HEK293T (cell line): ENCODE results near the gene MUC20.
"Not testable (repeated sequence)": the region's sequence is repeated elsewhere in the genome, so short reads cannot be mapped to it uniquely, and the experiment has no call there.

Experiments
- CTCF ChIA-PET: fragments of 350-600 bp; formaldehyde crosslinking; extraction: SDS; loops from one replicate; lab custom pipeline; 2021; ENCODE audit warnings: antibody characterized with exemption, inconsistent platforms; lab: Yijun Ruan, JAX
- POLR2A ChIA-PET: fragments of 350-600 bp; formaldehyde crosslinking; extraction: SDS; loops from one replicate; lab custom pipeline; 2020; ENCODE audit warnings: antibody characterized with exemption, inconsistent platforms; lab: Yijun Ruan, JAX
- DNase-seq: peaks from one replicate; pipeline ENCODE4 v3.0.0; 2012; ENCODE audit warnings: mixed read lengths; ENCODE audit errors: extremely low spot score
- ARNT ChIP-seq: fragments of 450-650 bp; IDR thresholded peaks from 2 replicates; pipeline ENCODE4 v1.6.1; 2017; ENCODE audit warnings: mild to moderate bottlenecking
- BHLHE40 ChIP-seq: fragments of 450-650 bp; IDR thresholded peaks from 2 replicates; pipeline ENCODE4 v1.6.1; 2016; ENCODE audit warnings: mild to moderate bottlenecking, moderate library complexity, borderline replicate concordance
- CTBP1 ChIP-seq: fragments of 450-650 bp; IDR thresholded peaks from 2 replicates; pipeline ENCODE4 v1.6.1; 2016; ENCODE audit warnings: borderline replicate concordance
- ELF4 ChIP-seq: fragments of 450-650 bp; IDR thresholded peaks from 2 replicates; pipeline ENCODE4 v1.6.1; 2017; ENCODE audit warnings: antibody characterized with exemption
- FOXA1 ChIP-seq: fragments of 450-650 bp; IDR thresholded peaks from 2 replicates; pipeline ENCODE4 v1.6.1; 2016; ENCODE audit warnings: mild to moderate bottlenecking
- FOXK2 ChIP-seq: fragments of 450-650 bp; IDR thresholded peaks from 2 replicates; pipeline ENCODE4 v1.6.1; 2016; ENCODE audit warnings: mild to moderate bottlenecking
- FOXM1 ChIP-seq: fragments of 450-650 bp; IDR thresholded peaks from 2 replicates; pipeline ENCODE4 v1.6.1; 2017; ENCODE audit warnings: mild to moderate bottlenecking, borderline replicate concordance
- HDGF ChIP-seq: fragments of 450-650 bp; IDR thresholded peaks from 2 replicates; pipeline ENCODE4 v1.6.1; 2017; ENCODE audit warnings: antibody characterized with exemption, borderline replicate concordance
- L3MBTL2 ChIP-seq: fragments of 450-650 bp; conservative IDR thresholded peaks from 2 replicates; pipeline ENCODE4 v1.6.1; 2016; ENCODE audit warnings: mild to moderate bottlenecking
- LEF1 ChIP-seq: fragments of 450-650 bp; IDR thresholded peaks from 2 replicates; pipeline ENCODE4 v1.6.1; 2017; ENCODE audit warnings: mild to moderate bottlenecking, borderline replicate concordance
- NFRKB ChIP-seq: fragments of 450-650 bp; IDR thresholded peaks from 2 replicates; pipeline ENCODE4 v1.6.1; 2016; ENCODE audit warnings: mild to moderate bottlenecking, moderate library complexity
- PKNOX1 ChIP-seq: fragments of 450-650 bp; IDR thresholded peaks from 2 replicates; pipeline ENCODE4 v1.6.1; 2016
- SP1 ChIP-seq: fragments of 450-650 bp; IDR thresholded peaks from 2 replicates; pipeline ENCODE4 v1.6.1; 2017
- SUZ12 ChIP-seq: fragments of 450-650 bp; IDR thresholded peaks from 2 replicates; pipeline ENCODE4 v1.6.1; 2016; ENCODE audit warnings: mild to moderate bottlenecking
- TARDBP ChIP-seq: fragments of 450-650 bp; IDR thresholded peaks from 2 replicates; pipeline ENCODE4 v1.6.1; 2016
- ZNF384 ChIP-seq: fragments of 450-650 bp; IDR thresholded peaks from 2 replicates; pipeline ENCODE4 v1.6.1; 2016

MUC20 gene

GRCh38 chr3:195714380-195715011 lies 6.3 kb upstream of the MUC20 start:
- CTCF ChIA-PET, result no interaction called here
- POLR2A ChIA-PET, result no interaction called here
- TF ChIP-seq FOXM1 (no peak), ELF4 (no peak), L3MBTL2 (no peak), BHLHE40 (no peak), ARNT (no peak), HDGF (no peak), SUZ12 (no peak), TARDBP (no peak), FOXA1 (no peak), LEF1 (no peak), ZNF384 (no peak), PKNOX1 (no peak)
- DNase-seq, result no peak

GRCh38 chr3:195715134-195715533 lies 5.6 kb upstream of the MUC20 start:
- ChIA-PET POLR2A (no interaction called here), CTCF (no interaction called here)
- TF ChIP-seq SUZ12 (no peak), SP1 (no peak), ELF4 (no peak), PKNOX1 (no peak), BHLHE40 (no peak), ZNF384 (no peak), L3MBTL2 (no peak), CTBP1 (no peak), ARNT (no peak)
- DNase-seq, result no peak

- ChIA-PET POLR2A (no interaction called here), CTCF (no interaction called here)
- TF ChIP-seq SUZ12 (no peak), BHLHE40 (no peak), NFRKB (no peak), CTBP1 (no peak), ZNF384 (no peak), TARDBP (no peak), PKNOX1 (no peak), LEF1 (no peak), HDGF (no peak), FOXM1 (no peak), FOXK2 (no peak), FOXA1 (no peak), ELF4 (no peak), L3MBTL2 (no peak)
- no peak for DNase-seq
Measured at GRCh38 chr3:195715583-195716266, 5.1 kb upstream of the MUC20 start.

- TF ChIP-seq ARNT, result no peak
- DNase-seq, result no peak
- CTCF ChIA-PET, result no interaction called here
- POLR2A ChIA-PET, result no interaction called here
Measured at GRCh38 chr3:195717416-195717815, 3.4 kb upstream of the MUC20 start.

- ChIA-PET POLR2A (no interaction called here), CTCF (no interaction called here)
- TF ChIP-seq FOXA1 (no peak), FOXK2 (no peak), HDGF (no peak), ZNF384 (no peak), SUZ12 (no peak)
- DNase-seq, result no peak
Measured at GRCh38 chr3:195717852-195718476, 2.8 kb upstream of the MUC20 start.

- CTCF ChIA-PET, result no interaction called here
- no peak for TF ChIP-seq SUZ12
- no peak for TF ChIP-seq FOXK2
- TF ChIP-seq ARNT, result no peak
- no peak for TF ChIP-seq PKNOX1
- POLR2A ChIA-PET, result no interaction called here
- DNase-seq, result no peak
Measured at GRCh38 chr3:195718477-195718984, 2.2 kb upstream of the MUC20 start.

GRCh38 chr3:195719514-195720254 lies 1.1 kb upstream of the MUC20 start:
- DNase-seq, POLR2A ChIA-PET, CTCF ChIA-PET: not testable (repeated sequence)

GRCh38 chr3:195722139-195722995 lies 1.6 kb downstream of the MUC20 start:
- POLR2A ChIA-PET, DNase-seq, CTCF ChIA-PET: not testable (repeated sequence)

- POLR2A ChIA-PET, DNase-seq, CTCF ChIA-PET: not testable (repeated sequence)
Measured at GRCh38 chr3:195722996-195723345, 2.2 kb downstream of the MUC20 start.
